ENCODE results near the gene EFNB2. TPM values are rescaled to one million over a fixed set of nuclear protein-coding genes. Genes with fewer than 3 reads are reported as not detected.

The EFNB2 gene
- total and polyA plus RNA-seq, 2 donors (not counting 3 experiments of a cell fraction or from before 2014, with no cell fraction given), result 50.4 to 69.5 TPM

- dilution Hi-C loops (cut with MboI; ENCODE audit: extremely low pct_ligation_motif_present, low sequenced_read_pairs), result no loop called here
- Histone ChIP-seq H4K20me1 (replicated peaks; ENCODE audit: control insufficient read depth, extremely low read depth, insufficient read depth, low read length) (no peaks in the 10 kb centered on the region), H3K4me3 (replicated peaks in 1 of 3; ENCODE audit: insufficient read depth in 1 of 3, low read depth in 1 of 3, low read length in 3 of 3) (no peak overlapping the region), H3K9me1 (replicated peaks; ENCODE audit: control insufficient read depth, extremely low read depth, insufficient read depth, low read length) (no peaks in the 10 kb centered on the region), H3K9ac (replicated peaks; ENCODE audit: extremely low read depth, insufficient read depth, low read length) (no peak overlapping the region), H3K9me3 (replicated peaks; ENCODE audit: control insufficient read depth, insufficient read depth, low read length) (no peaks in the 10 kb centered on the region), H3K36me3 (ENCODE audit: control insufficient read depth in 2 of 2, extremely low read depth in 1 of 2, insufficient read depth in 2 of 2, low read length in 2 of 2) (peaks cover 0 to 13% of the 10 kb centered on the region in 2 experiments), H3K27ac (ENCODE audit: insufficient read depth, low read depth, low read length) (no peak overlapping the region), H3K79me2 (ENCODE audit: control insufficient read depth, insufficient read depth, low read length) (peaks cover 17% of the 10 kb centered on the region), H3K4me1 (ENCODE audit: control insufficient read depth, extremely low read depth, insufficient read depth, low read length) (peaks cover 11% of the 10 kb centered on the region), H3K27me3 (ENCODE audit: control insufficient read depth in 2 of 2, insufficient read depth in 2 of 2, low read length in 2 of 2) (no peaks in the 10 kb centered on the region), H3K4me2 (ENCODE audit: insufficient read depth, low read length) (no peak overlapping the region), H2AFZ (ENCODE audit: low read depth, low read length) (no peak overlapping the region)
- DNase-seq (ENCODE audit: low read depth, low spot score), result no peak
- TF ChIP-seq POLR2AphosphoS5 (IDR thresholded peaks at IDR 0.05; ENCODE audit: insufficient read depth, low read depth, low read length), result no peak
- TF ChIP-seq FOS (IDR thresholded peaks at IDR 0.05; ENCODE audit: borderline replicate concordance, insufficient read depth, low read length), result no peak
- TF ChIP-seq POLR2A (IDR thresholded peaks at IDR 0.05; ENCODE audit: low read depth, low read length), result no peak
- no peak for TF ChIP-seq MYC (IDR thresholded peaks at IDR 0.05; ENCODE audit: low read depth, low read length)
- no peak for TF ChIP-seq EZH2 (IDR thresholded peaks at IDR 0.05; ENCODE audit: borderline replicate concordance, low read depth, low read length, severe bottlenecking)
- TF ChIP-seq MAX (IDR thresholded peaks at IDR 0.05; ENCODE audit: insufficient read depth, insufficient read length), result no peak
- TF ChIP-seq GATA2 (IDR thresholded peaks at IDR 0.05; ENCODE audit: insufficient read depth, insufficient read length, low read depth, low read length), result no peak
- TF ChIP-seq CTCF (IDR thresholded peaks at IDR 0.05; ENCODE audit: extremely low read depth in 1 of 2, insufficient read depth in 1 of 2, low read depth in 1 of 2, low read length in 2 of 2), result no peak
- no peak for TF ChIP-seq JUN (IDR thresholded peaks at IDR 0.05; ENCODE audit: borderline replicate concordance, insufficient read depth, insufficient read length, low read depth)
- ChIA-PET CTCF (interaction anchor here (0.9 kb wide), 1 partner anchor 10 kb away, joined by 3 read pairs; no protein-coding TSS in a partner anchor), POLR2A (no interaction called here)
- FAIRE-seq, result no peak
- no TSS peak for BruUV-seq (replicated peaks)
- intact Hi-C loops (cut with micrococcal nuclease), result no loop called here
Observed at GRCh38 chr13:106514928-106515634, 20.4 kb downstream of the EFNB2 start.
